ENCODE data around the gene EGFL7.
A peak's percentile ranks its signal among the peaks of the same experiment; 100 is the strongest.

Gene EGFL7

GRCh38 chr9:136660971-136661550, 1.7 kb upstream of the EGFL7 start:
- DNase-seq = no peak

- DNase-seq = no peak
Observed at GRCh38 chr9:136661641-136662325, 933 bp upstream of the EGFL7 start.

GRCh38 chr9:136662326-136662655, 425 bp upstream of the EGFL7 start:
- no peak for DNase-seq

GRCh38 chr9:136664000-136664915, 1.5 kb downstream of the EGFL7 start:
- DNase-seq = no peak

GRCh38 chr9:136665111-136665703, 2.5 kb downstream of the EGFL7 start:
- DNase-seq = peak; percentile 12

GRCh38 chr9:136665704-136666371, 3.1 kb downstream of the EGFL7 start:
- no peak for DNase-seq

- no peak for DNase-seq
Observed at GRCh38 chr9:136666372-136667213, 3.9 kb downstream of the EGFL7 start.

GRCh38 chr9:136667214-136667939, 4.7 kb downstream of the EGFL7 start:
- DNase-seq = no peak

GRCh38 chr9:136667940-136668760, 5.4 kb downstream of the EGFL7 start:
- no peak for DNase-seq

GRCh38 chr9:136668983-136669790, 6.5 kb downstream of the EGFL7 start:
- no peak for DNase-seq

GRCh38 chr9:136669791-136670464, 7.2 kb downstream of the EGFL7 start:
- DNase-seq = no peak

GRCh38 chr9:136670576-136671253, 8.0 kb downstream of the EGFL7 start:
- DNase-seq = no peak

GRCh38 chr9:136671254-136671614, 8.5 kb downstream of the EGFL7 start:
- DNase-seq = no peak

- no peak for DNase-seq
Observed at GRCh38 chr9:136671646-136672430, 9.1 kb downstream of the EGFL7 start.

- DNase-seq = no peak
Observed at GRCh38 chr9:136672431-136673087, 9.8 kb downstream of the EGFL7 start.

Measured in fibroblast of skin of abdomen (primary cell).